H1 (cell line): ENCODE measurements around the gene SYN1. TPM values are rescaled to one million over a fixed set of nuclear protein-coding genes. Genes with fewer than 3 reads are reported as not detected.

Source experiments
- CTCF ChIA-PET: fragments of 300-600 bp; sonication (Branson Sonifier 250); formaldehyde crosslinking; loops from one replicate; lab custom pipeline; 2021; ENCODE audit not compliant: partially characterized antibody; lab: Charles Lee
- POLR2A ChIA-PET: fragments of 300-600 bp; sonication (Branson Sonifier 250); formaldehyde crosslinking; loops from one replicate; lab custom pipeline; 2021; ENCODE audit warnings: inconsistent platforms; ENCODE audit not compliant: partially characterized antibody; lab: Charles Lee
- DNase-seq, 2 experiments: peaks; one replicate each; pipeline versions ENCODE4 v3.0.0 to v3.0.0-alpha.2; 2010 to 2022; ENCODE audit warnings: low spot score in 2 of 2, low read depth in 1 of 2, mixed read lengths in 1 of 2
- FAIRE-seq: peaks from 2 replicates; lab custom pipeline; 2011; peaks lifted over from hg19 to GRCh38; lab: Jason Lieb, UNC
- H2AFZ ChIP-seq: 2 replicates; pipeline ENCODE4 v1.8.1; 2012; ENCODE audit warnings: low read length, inconsistent platforms
- H2AK5ac ChIP-seq: 2 replicates; pipeline ENCODE4 v1.6.1; 2013; ENCODE audit warnings: low read depth, low read length
- H2BK120ac ChIP-seq: replicated peaks from 2 replicates; pipeline ENCODE3; 2013; ENCODE audit warnings: low read depth, low read length, inconsistent platforms
- H2BK12ac ChIP-seq: 2 replicates; pipeline ENCODE4 v1.6.1; 2013; ENCODE audit warnings: low read depth, low read length
- H2BK15ac ChIP-seq: 2 replicates; pipeline ENCODE4 v1.6.1; 2013; ENCODE audit warnings: low read length
- H2BK20ac ChIP-seq: 2 replicates; pipeline ENCODE4 v1.6.1; 2013; ENCODE audit warnings: low read length
- H2BK5ac ChIP-seq: 2 replicates; pipeline ENCODE4 v1.6.1; 2013; ENCODE audit warnings: low read depth, low read length
- H3K14ac ChIP-seq: 2 replicates; pipeline ENCODE4 v1.6.1; 2013; ENCODE audit warnings: inconsistent platforms; ENCODE audit not compliant: insufficient read length
- H3K18ac ChIP-seq: 2 replicates; pipeline ENCODE4 v1.6.1; 2013; ENCODE audit warnings: low read length; ENCODE audit errors: extremely low read depth
- H3K23ac ChIP-seq: 2 replicates; pipeline ENCODE4 v1.6.1; 2013; ENCODE audit warnings: inconsistent platforms; ENCODE audit not compliant: insufficient read length
- H3K23me2 ChIP-seq: 2 replicates; pipeline ENCODE4 v1.6.1; 2013; ENCODE audit warnings: low read depth, low read length
- H3K27ac ChIP-seq: 2 replicates; pipeline ENCODE4 v1.6.1; 2011; ENCODE audit warnings: low read depth, low read length, inconsistent platforms
- H3K27me3 ChIP-seq, 4 experiments: replicated peaks in 1 of 4; 1 replicate in 1 of 4; 2 replicates in 3 of 4; pipeline versions ENCODE4 v1.6.1 to v1.8.1; 2011 to 2013; ENCODE audit warnings: low read length in 3 of 4, mild to moderate bottlenecking in 3 of 4, inconsistent platforms in 2 of 4, mixed read lengths in 2 of 4, moderate library complexity in 1 of 4; ENCODE audit not compliant: control insufficient read depth in 3 of 4, insufficient read depth in 3 of 4; ENCODE audit errors: extremely low read depth in 1 of 4
- H3K36me3 ChIP-seq, 4 experiments: 2 replicates each; pipeline versions ENCODE4 v1.6.1 to v1.8.1; 2011 to 2013; ENCODE audit warnings: mild to moderate bottlenecking in 4 of 4, low read length in 3 of 4, moderate library complexity in 2 of 4, control low read depth in 1 of 4, inconsistent platforms in 1 of 4; ENCODE audit not compliant: insufficient read depth in 4 of 4, control insufficient read depth in 2 of 4
- H3K4ac ChIP-seq: replicated peaks from 2 replicates; pipeline ENCODE3; 2013; ENCODE audit warnings: low read length, low read depth, mixed read lengths, inconsistent platforms; ENCODE audit not compliant: insufficient read length
- H3K4me1 ChIP-seq, 4 experiments: replicated peaks in 1 of 4; 1 replicate in 1 of 4; 2 replicates in 3 of 4; pipeline versions ENCODE4 v1.6.1 to v1.8.1; 2011 to 2013; ENCODE audit warnings: low read length in 3 of 4, inconsistent platforms in 2 of 4, mixed read lengths in 1 of 4; ENCODE audit not compliant: insufficient read depth in 4 of 4, control insufficient read depth in 3 of 4
- H3K4me2 ChIP-seq, 2 experiments: 2 replicates each; pipeline versions ENCODE4 v1.6.1 to v1.8.1; 2011 to 2013; ENCODE audit warnings: low read depth in 2 of 2, low read length in 2 of 2, control low read depth in 1 of 2, inconsistent platforms in 1 of 2, mild to moderate bottlenecking in 1 of 2; ENCODE audit not compliant: insufficient read depth in 1 of 2
- H3K4me3 ChIP-seq, 4 experiments: fragments of 200-600, 300-600 bp in 1 of 4; sonication (generic), shearing (Covaris generic), sonication (Bioruptor Twin) in 1 of 4; 2 replicates each; pipeline versions ENCODE4 v1.5.1 to v1.8.1; 2011 to 2016; ENCODE audit warnings: low read length in 4 of 4, low read depth in 3 of 4, control low read depth in 2 of 4, inconsistent platforms in 2 of 4, mild to moderate bottlenecking in 2 of 4, mixed read lengths in 1 of 4, moderate library complexity in 1 of 4; ENCODE audit not compliant: insufficient read depth in 2 of 4; ENCODE audit errors: extremely low read depth in 1 of 4
- H3K56ac ChIP-seq: replicated peaks from 2 replicates; pipeline ENCODE3; 2013; ENCODE audit warnings: low read depth, mild to moderate bottlenecking, mixed read lengths, low read length, inconsistent platforms; ENCODE audit not compliant: insufficient read length
- H3K79me1 ChIP-seq: 2 replicates; pipeline ENCODE4 v1.6.1; 2013; ENCODE audit warnings: low read depth, low read length, control low read depth
- H3K79me2 ChIP-seq, 2 experiments: 2 replicates each; pipeline versions ENCODE4 v1.6.1 to v1.8.1; 2012 to 2013; ENCODE audit warnings: low read length in 2 of 2, mild to moderate bottlenecking in 2 of 2, inconsistent platforms in 1 of 2; ENCODE audit not compliant: insufficient read depth in 2 of 2, control insufficient read depth in 1 of 2
- H3K9ac ChIP-seq, 4 experiments: replicated peaks in 1 of 4; 1 replicate in 1 of 4; 2 replicates in 3 of 4; pipeline versions ENCODE4 v1.6.1 to v1.8.1; 2011 to 2013; ENCODE audit warnings: low read depth in 3 of 4, low read length in 3 of 4, control low read depth in 2 of 4, mild to moderate bottlenecking in 2 of 4, moderate library complexity in 2 of 4, inconsistent platforms in 1 of 4; ENCODE audit errors: extremely low read depth in 1 of 4
- H3K9me3 ChIP-seq, 2 experiments: 2 replicates each; pipeline versions ENCODE4 v1.6.1 to v1.8.1; 2012 to 2013; ENCODE audit warnings: mild to moderate bottlenecking in 2 of 2, moderate library complexity in 2 of 2, control low read depth in 1 of 2, inconsistent platforms in 1 of 2, low read depth in 1 of 2, low read length in 1 of 2, mixed read lengths in 1 of 2; ENCODE audit not compliant: insufficient read depth in 2 of 2
- H4K20me1 ChIP-seq, 2 experiments: replicated peaks in 1 of 2; 2 replicates each; pipeline versions ENCODE3 to v1.8.1; 2011 to 2013; ENCODE audit warnings: inconsistent platforms in 2 of 2, low read length in 2 of 2, mild to moderate bottlenecking in 1 of 2; ENCODE audit not compliant: insufficient read depth in 2 of 2, control insufficient read depth in 1 of 2
- H4K5ac ChIP-seq: 2 replicates; pipeline ENCODE4 v1.6.1; 2013; ENCODE audit warnings: low read length, low read depth, mixed read lengths, inconsistent platforms; ENCODE audit not compliant: insufficient read length
- H4K8ac ChIP-seq: 2 replicates; pipeline ENCODE4 v1.8.0; 2013; ENCODE audit warnings: mild to moderate bottlenecking, moderate library complexity, low read length, inconsistent platforms; ENCODE audit not compliant: insufficient read depth; ENCODE audit errors: extremely low read depth
- H4K91ac ChIP-seq: replicated peaks from 2 replicates; pipeline ENCODE3; 2013; ENCODE audit warnings: low read length, mixed read lengths, inconsistent platforms; ENCODE audit not compliant: insufficient read length
- ASH2L ChIP-seq: fragments of 200-600, 300-600 bp; sonication (generic); IDR thresholded peaks from one replicate; pipeline ENCODE4 v1.7.1; 2017; ENCODE audit warnings: low read length
- BACH1 ChIP-seq: IDR thresholded peaks from 2 replicates; pipeline ENCODE4 v1.6.1; 2012; ENCODE audit warnings: low read length, improper control_type of control experiment
- BRCA1 ChIP-seq: IDR thresholded peaks from 2 replicates; pipeline ENCODE4 v1.6.1; 2012; ENCODE audit warnings: low read depth, low read length, improper control_type of control experiment
- CREB1 ChIP-seq: IDR thresholded peaks from 2 replicates; pipeline ENCODE4 v1.6.1; 2012; ENCODE audit warnings: inconsistent platforms
- EGR1 ChIP-seq: IDR thresholded peaks from 2 replicates; pipeline ENCODE4 v1.6.1; 2011; ENCODE audit warnings: low read depth, low read length, borderline replicate concordance
- JUND ChIP-seq: IDR thresholded peaks from 2 replicates; pipeline ENCODE4 v1.6.1; 2011; ENCODE audit warnings: mild to moderate bottlenecking, improper control_type of control experiment, low read length
- KDM4A ChIP-seq: IDR thresholded peaks from one replicate; pipeline ENCODE4 v1.7.1; 2012; ENCODE audit warnings: low read depth, mild to moderate bottlenecking, moderate library complexity, low read length, inconsistent platforms; ENCODE audit not compliant: severe bottlenecking
- KDM5A ChIP-seq: fragments of 200-600 bp; IDR thresholded peaks from 2 replicates; pipeline ENCODE4 v1.7.1; 2012; ENCODE audit warnings: mild to moderate bottlenecking, low read length, inconsistent platforms, mixed read lengths
- POLR2A ChIP-seq, 2 experiments: IDR thresholded peaks; 1 replicate in 1 of 2; 2 replicates in 1 of 2; pipeline ENCODE4 v1.6.1; 2011; ENCODE audit warnings: low read depth in 2 of 2, low read length in 2 of 2, mild to moderate bottlenecking in 2 of 2; ENCODE audit errors: control extremely low read depth in 1 of 2
- SIRT6 ChIP-seq: IDR thresholded peaks from one replicate; pipeline ENCODE4 v1.7.1; 2012; ENCODE audit warnings: low read length, inconsistent platforms
- SIX5 ChIP-seq: IDR thresholded peaks from 2 replicates; pipeline ENCODE4 v1.6.1; 2011; ENCODE audit warnings: mild to moderate bottlenecking, low read depth, low read length
- TAF7 ChIP-seq: optimal IDR thresholded peaks from 2 replicates; pipeline ENCODE3; 2011; ENCODE audit warnings: low read depth, mild to moderate bottlenecking, inconsistent platforms, low read length, moderate library complexity, borderline replicate concordance
- WGBS, 2 experiments: shearing (Covaris generic) in 1 of 2; methylation state at CpG; one replicate each; pipeline versions ENCODE4 v1.1.6 to v1.1.7; 2013 to 2015; ENCODE audit warnings: low lambda C conversion rate in 2 of 2, mixed read lengths in 2 of 2, inconsistent platforms in 1 of 2, low coverage in 1 of 2, missing lambda C conversion rate in 1 of 2; ENCODE audit not compliant: insufficient replicate concordance in 2 of 2, insufficient coverage in 1 of 2, insufficient read length in 1 of 2; ENCODE audit errors: extremely low coverage in 1 of 2, missing lambda C conversion rate in 1 of 2; 5-methylcytosine and 5-hydroxymethylcytosine counted together
- polyA plus RNA-seq, 7 experiments: library from polyadenylated mRNA; depleted of rRNA in 3 of 7; stranded (reverse) in 5 of 7; unstranded in 2 of 7; fragments of >200 nt in 5 of 7; fragments of 200-250 nt in 2 of 7; gene quantifications; 1 replicate in 5 of 7; 2 replicates in 1 of 7; 4 replicates in 1 of 7; pipeline versions ENCODE4 v1.2.1 to v1.2.3, GENCODE V29; 2011 to 2013; ENCODE audit warnings: missing spikeins in 2 of 7, mixed read lengths in 2 of 7
- total RNA-seq: library from RNA; stranded (reverse); fragmentation: NEBNext Ultra II Directional; extraction: Animal tissue kit (Norgen Biotek cat#: 25700); gene quantifications from 2 replicates; pipeline ENCODE4 v1.2.1, GENCODE V29; 2021

SYN1 gene
- total and polyA plus RNA-seq, 2 of the 8 experiments (the other 6 are each of a cell fraction or from before 2014, with no cell fraction given), result 2.1 to 14.1 TPM

GRCh38 chrX:47581731-47582647 is 37.7 kb downstream of the SYN1 start, which contains the start of gene TIMP1:
TSS of gene TIMP1 (plus strand) at chrX:47582436. CDS start at chrX:47583416, 980 bp downstream.
- FAIRE-seq, result peak; percentile 50
- TF ChIP-seq CREB1 (0 out of 2 replicates have a peak, but pooled peaks have one; percentile 42), BRCA1 (no peak), TAF7 (no peak), JUND (no peak), SIRT6 (no peak), BACH1 (no peak), ASH2L (peak; percentile 31), KDM4A (peak; percentile 35), EGR1 (no peak), KDM5A (no peak), SIX5 (no peak), POLR2A (IDR thresholded peaks at IDR 0.05; ENCODE audit: control extremely low read depth in 1 of 2, low read depth in 2 of 2, low read length in 2 of 2) (peak in 1 of 2 experiments; percentile 37; a peak in 1 of 3 replicates)

More at GRCh38 chrX:47581731-47582647, 37.7 kb downstream of the SYN1 start, which contains the start of gene TIMP1:
- Histone ChIP-seq H2BK15ac (no peak within 1 kb of the TSS), H3K9ac (peak within 1 kb of the TSS in 3 of 4 experiments; percentile 20 to 48 (median 43); a peak in 5 of 7 replicates), H3K36me3 (no peaks in the 10 kb centered on the region; a peak in 1 of 8 replicates), H3K56ac (no peak within 1 kb of the TSS), H2BK20ac (0 out of 2 replicates have a peak within 1 kb of the TSS, but pooled peaks have one; percentile 32), H3K4me2 (peak within 1 kb of the TSS; percentile 66 to 67), H2BK12ac (0 out of 2 replicates have a peak within 1 kb of the TSS, but pooled peaks have one; percentile 27), H3K23me2 (no peaks in the 10 kb centered on the region; the same call in 1 of the 2 replicates), H3K79me1 (no peaks in the 10 kb centered on the region), H3K23ac (no peak within 1 kb of the TSS), H2BK120ac (peak within 1 kb of the TSS; percentile 43), H4K8ac (no peak within 1 kb of the TSS), H3K27me3 (no peaks in the 10 kb centered on the region), H2BK5ac (no peak within 1 kb of the TSS; the same call in 1 of the 2 replicates), H3K14ac (no peak within 1 kb of the TSS), H3K4me1 (peaks cover 0 to 7% (median 3%) of the 10 kb centered on the region in 4 experiments; a peak in 3 of 7 replicates), H4K5ac (no peak within 1 kb of the TSS), H2AK5ac (no peak within 1 kb of the TSS), H3K27ac (no peak within 1 kb of the TSS), H2AFZ (no peak within 1 kb of the TSS), H3K4me3 (peak within 1 kb of the TSS; percentile 45 to 66 (median 48)), H3K9me3 (no peaks in the 10 kb centered on the region), H3K79me2 (no peaks in the 10 kb centered on the region), H4K91ac (no peak within 1 kb of the TSS), H4K20me1 (no peaks in the 10 kb centered on the region), H3K4ac (no peak within 1 kb of the TSS), H3K18ac (peak within 1 kb of the TSS; percentile 32)
- peak in 1 of 2 experiments; percentile 70 for DNase-seq
- CTCF ChIA-PET, result interaction anchor here (0.6 to 2.5 kb wide), 9 partner anchors 8 to 437 kb away, joined by 3 to 12 read pairs (median 4); partner anchors contain the start of gene RBM10
- POLR2A ChIA-PET, result interaction anchor here (0.5 to 1.8 kb wide), 12 partner anchors 8 to 174 kb away, joined by 3 to 9 read pairs (median 4); no protein-coding TSS in a partner anchor
- WGBS, 2 experiments, result 8% methylated on average over 15 of the region's 28 CpGs; no CpG with 5 or more reads in 1 of the 2 experiments
